ENCODE data around the gene SEL1L3.

Gene SEL1L3

DNA sequence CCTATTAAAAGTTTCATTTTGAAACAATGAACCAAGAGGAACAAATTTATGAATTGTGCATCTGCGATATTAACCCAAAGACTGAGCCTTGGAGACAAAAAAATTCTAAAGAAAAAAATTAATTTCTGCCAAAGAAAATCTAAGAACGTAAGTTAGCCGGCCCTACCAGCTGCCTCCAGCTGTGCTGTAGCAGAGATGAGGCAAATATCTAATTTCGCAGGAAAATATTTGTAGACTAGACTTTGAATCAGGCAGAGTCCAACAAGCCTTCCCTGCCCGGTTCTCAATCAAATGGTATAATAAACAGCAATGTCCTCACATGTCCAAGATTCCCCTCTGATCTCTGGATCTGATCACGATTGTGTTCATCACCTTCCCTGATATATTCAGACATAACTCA, 30.0 kb upstream of the SEL1L3 start:
- no peaks in the 10 kb centered on the region for H4K20me1 ChIP-seq (ENCODE audit: insufficient read depth, low read length)
- H3K4me1 ChIP-seq (ENCODE audit: insufficient read depth, low read length), result no peaks in the 10 kb centered on the region
- no peak overlapping the region for H3K4me2 ChIP-seq (ENCODE audit: insufficient read depth, low read length)
- H3K79me2 ChIP-seq (ENCODE audit: insufficient read depth, low read length), result no peaks in the 10 kb centered on the region
- H2AFZ ChIP-seq (ENCODE audit: low read depth, low read length), result no peak overlapping the region
- H3K36me3 ChIP-seq (ENCODE audit: insufficient read depth, low read length), result no peaks in the 10 kb centered on the region
- H3K4me3 ChIP-seq (ENCODE audit: low read depth in 1 of 2, low read length in 2 of 2), result no peak overlapping the region
- H3K9me3 ChIP-seq (ENCODE audit: insufficient read depth, low read length, severe bottlenecking), result no peaks in the 10 kb centered on the region
- no peaks in the 10 kb centered on the region for H3K27me3 ChIP-seq (ENCODE audit: insufficient read depth, low read length, poor library complexity)
- H3K9ac ChIP-seq (ENCODE audit: low read depth, low read length), result no peak overlapping the region
- TF ChIP-seq, protein P1, sequence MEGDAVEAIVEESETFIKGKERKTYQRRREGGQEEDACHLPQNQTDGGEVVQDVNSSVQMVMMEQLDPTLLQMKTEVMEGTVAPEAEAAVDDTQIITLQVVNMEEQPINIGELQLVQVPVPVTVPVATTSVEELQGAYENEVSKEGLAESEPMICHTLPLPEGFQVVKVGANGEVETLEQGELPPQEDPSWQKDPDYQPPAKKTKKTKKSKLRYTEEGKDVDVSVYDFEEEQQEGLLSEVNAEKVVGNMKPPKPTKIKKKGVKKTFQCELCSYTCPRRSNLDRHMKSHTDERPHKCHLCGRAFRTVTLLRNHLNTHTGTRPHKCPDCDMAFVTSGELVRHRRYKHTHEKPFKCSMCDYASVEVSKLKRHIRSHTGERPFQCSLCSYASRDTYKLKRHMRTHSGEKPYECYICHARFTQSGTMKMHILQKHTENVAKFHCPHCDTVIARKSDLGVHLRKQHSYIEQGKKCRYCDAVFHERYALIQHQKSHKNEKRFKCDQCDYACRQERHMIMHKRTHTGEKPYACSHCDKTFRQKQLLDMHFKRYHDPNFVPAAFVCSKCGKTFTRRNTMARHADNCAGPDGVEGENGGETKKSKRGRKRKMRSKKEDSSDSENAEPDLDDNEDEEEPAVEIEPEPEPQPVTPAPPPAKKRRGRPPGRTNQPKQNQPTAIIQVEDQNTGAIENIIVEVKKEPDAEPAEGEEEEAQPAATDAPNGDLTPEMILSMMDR (IDR thresholded peaks at IDR 0.05; ENCODE audit: borderline replicate concordance, extremely low read depth, low read length, poor library complexity, severe bottlenecking), result no peak
- no peak for TF ChIP-seq EZH2 (IDR thresholded peaks at IDR 0.05; ENCODE audit: borderline replicate concordance, low read depth, low read length, severe bottlenecking)
- H3K27ac ChIP-seq (ENCODE audit: low read length), result no peak overlapping the region
- no peak for DNase-seq
- ATAC-seq (ENCODE audit: insufficient read depth, low read depth), result no peak

DNA sequence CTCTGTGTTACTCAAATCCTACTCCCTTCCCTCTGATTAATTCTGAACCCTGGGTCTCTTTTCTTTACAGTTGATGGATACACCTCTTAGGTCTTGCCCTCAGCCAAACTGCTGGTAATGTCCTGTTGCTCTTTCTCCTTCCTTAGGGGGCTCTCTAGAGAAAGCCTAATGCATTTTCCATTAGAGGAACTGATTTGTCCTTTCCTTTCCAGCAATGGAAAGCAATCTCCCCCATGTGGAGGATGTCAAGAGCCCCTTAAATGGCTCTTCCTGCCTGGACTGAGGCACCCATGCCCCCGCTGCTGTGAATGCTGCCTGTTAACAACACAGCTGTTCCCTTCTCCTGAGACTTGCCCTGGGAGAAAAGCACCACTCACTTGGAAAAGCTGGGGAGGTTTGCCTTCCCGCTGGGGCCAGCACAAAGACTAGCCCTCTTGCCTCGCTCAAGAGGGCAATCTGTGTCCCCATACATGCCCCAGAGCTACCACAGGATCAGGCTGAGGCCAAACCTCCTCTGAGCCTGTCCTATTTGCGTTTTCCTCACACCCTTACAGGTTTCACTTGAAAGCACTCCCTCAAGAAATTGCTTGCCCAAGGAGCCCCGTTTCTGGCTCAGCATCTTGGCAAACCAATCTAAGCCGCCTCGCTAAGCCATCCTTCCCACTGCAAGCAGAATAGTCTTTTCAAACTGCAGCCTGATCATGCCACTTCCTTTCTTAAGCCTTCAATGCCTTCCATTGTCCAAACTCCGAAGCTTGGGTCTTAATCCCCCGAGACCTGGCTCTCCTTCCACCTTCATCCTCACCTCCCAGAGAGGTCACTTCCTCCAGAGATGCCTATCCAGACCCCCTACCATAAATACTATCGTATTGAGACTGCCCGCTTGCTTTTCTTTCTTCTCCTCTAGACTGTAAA, 28.0 kb upstream of the SEL1L3 start:
- H2AFZ ChIP-seq (ENCODE audit: low read depth, low read length), result no peak overlapping the region
- no peak for TF ChIP-seq EZH2 (IDR thresholded peaks at IDR 0.05; ENCODE audit: borderline replicate concordance, low read depth, low read length, severe bottlenecking)
- TF ChIP-seq, protein P1 (IDR thresholded peaks at IDR 0.05; ENCODE audit: borderline replicate concordance, extremely low read depth, low read length, poor library complexity, severe bottlenecking), result no peak
- H3K4me2 ChIP-seq (ENCODE audit: insufficient read depth, low read length), result no peak overlapping the region
- H3K9me3 ChIP-seq (ENCODE audit: insufficient read depth, low read length, severe bottlenecking), result no peaks in the 10 kb centered on the region
- H3K9ac ChIP-seq (ENCODE audit: low read depth, low read length), result no peak overlapping the region
- H4K20me1 ChIP-seq (ENCODE audit: insufficient read depth, low read length), result no peaks in the 10 kb centered on the region
- no peaks in the 10 kb centered on the region for H3K36me3 ChIP-seq (ENCODE audit: insufficient read depth, low read length)
- no peaks in the 10 kb centered on the region for H3K79me2 ChIP-seq (ENCODE audit: insufficient read depth, low read length)
- H3K27me3 ChIP-seq (ENCODE audit: insufficient read depth, low read length, poor library complexity), result no peaks in the 10 kb centered on the region
- ATAC-seq (ENCODE audit: insufficient read depth, low read depth) (no peak), DNase-seq (no peak)
- H3K4me3 ChIP-seq (ENCODE audit: low read depth in 1 of 2, low read length in 2 of 2), result no peak overlapping the region
- H3K27ac ChIP-seq (ENCODE audit: low read length), result no peak overlapping the region
- H3K4me1 ChIP-seq (ENCODE audit: insufficient read depth, low read length), result no peaks in the 10 kb centered on the region

DNA sequence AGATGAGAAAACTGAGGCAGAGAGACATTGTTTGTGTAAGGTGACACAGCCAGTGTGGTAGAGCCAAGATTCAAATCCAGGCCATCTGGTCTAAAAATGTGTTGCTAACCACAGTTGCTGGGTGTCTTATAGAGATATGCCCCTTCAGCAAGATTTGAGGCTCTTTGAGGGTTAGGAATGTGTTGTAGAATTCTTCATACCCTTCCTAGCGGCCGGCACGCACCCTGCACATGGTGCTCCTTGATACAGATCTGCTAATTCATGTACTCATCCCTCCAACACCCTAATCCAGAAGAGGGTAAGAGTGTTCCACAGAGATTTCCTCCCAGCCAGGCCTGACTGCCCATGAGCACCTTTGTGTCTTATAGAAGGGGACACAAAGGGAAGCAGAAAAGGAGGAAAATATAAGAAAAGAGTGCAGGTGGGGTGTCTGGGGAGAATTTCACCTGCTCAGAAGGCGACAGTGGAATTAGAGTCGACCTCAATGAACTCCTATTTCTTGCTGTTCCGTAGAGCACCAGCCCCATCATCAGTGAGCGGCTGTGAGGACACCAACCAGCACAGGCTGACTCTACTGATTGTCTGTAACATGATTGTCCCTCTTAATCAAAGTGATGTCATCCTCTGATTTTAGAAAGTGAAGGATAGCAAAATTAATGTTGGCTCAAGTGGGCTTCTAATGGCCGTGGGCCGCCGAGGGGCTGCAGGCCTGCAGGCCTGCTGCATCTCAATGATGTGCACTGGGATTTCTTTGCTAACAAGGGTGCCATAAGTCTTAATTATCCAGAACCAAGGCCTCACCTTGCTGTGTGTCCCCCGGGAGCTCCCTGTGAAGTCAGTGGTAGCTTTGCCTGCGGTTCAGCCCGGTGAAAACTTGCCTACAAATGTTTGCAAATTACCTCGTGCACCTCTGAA, 27.1 kb upstream of the SEL1L3 start:
- ATAC-seq (ENCODE audit: insufficient read depth, low read depth) (no peak), DNase-seq (no peak)
- H4K20me1 ChIP-seq (ENCODE audit: insufficient read depth, low read length), result no peaks in the 10 kb centered on the region
- no peaks in the 10 kb centered on the region for H3K36me3 ChIP-seq (ENCODE audit: insufficient read depth, low read length)
- no peak overlapping the region for H3K4me2 ChIP-seq (ENCODE audit: insufficient read depth, low read length)
- no peaks in the 10 kb centered on the region for H3K79me2 ChIP-seq (ENCODE audit: insufficient read depth, low read length)
- H3K4me3 ChIP-seq (ENCODE audit: low read depth in 1 of 2, low read length in 2 of 2), result no peak overlapping the region
- no peak overlapping the region for H3K27ac ChIP-seq (ENCODE audit: low read length)
- TF ChIP-seq, protein P1 (IDR thresholded peaks at IDR 0.05; ENCODE audit: borderline replicate concordance, extremely low read depth, low read length, poor library complexity, severe bottlenecking), result no peak
- no peak for TF ChIP-seq EZH2 (IDR thresholded peaks at IDR 0.05; ENCODE audit: borderline replicate concordance, low read depth, low read length, severe bottlenecking)
- no peak overlapping the region for H3K9ac ChIP-seq (ENCODE audit: low read depth, low read length)
- H3K4me1 ChIP-seq (ENCODE audit: insufficient read depth, low read length), result no peaks in the 10 kb centered on the region
- H2AFZ ChIP-seq (ENCODE audit: low read depth, low read length), result no peak overlapping the region
- no peaks in the 10 kb centered on the region for H3K27me3 ChIP-seq (ENCODE audit: insufficient read depth, low read length, poor library complexity)
- H3K9me3 ChIP-seq (ENCODE audit: insufficient read depth, low read length, severe bottlenecking), result no peaks in the 10 kb centered on the region
